ENCODE measurements around the gene NUP62.
A peak's percentile ranks its signal among the peaks of the same experiment; 100 is the strongest.

Gene NUP62

GRCh38 chr19:49866933-49867782 is 62.1 kb downstream of the NUP62 start, which contains the start of gene PNKP:
PNKP (minus strand) TSS chr19:49867576; CDS start chr19:49867204, 372 bp downstream.
- DNase-seq (ENCODE audit: low read depth in 2 of 2), result peak; percentile 84 to 93

DNA sequence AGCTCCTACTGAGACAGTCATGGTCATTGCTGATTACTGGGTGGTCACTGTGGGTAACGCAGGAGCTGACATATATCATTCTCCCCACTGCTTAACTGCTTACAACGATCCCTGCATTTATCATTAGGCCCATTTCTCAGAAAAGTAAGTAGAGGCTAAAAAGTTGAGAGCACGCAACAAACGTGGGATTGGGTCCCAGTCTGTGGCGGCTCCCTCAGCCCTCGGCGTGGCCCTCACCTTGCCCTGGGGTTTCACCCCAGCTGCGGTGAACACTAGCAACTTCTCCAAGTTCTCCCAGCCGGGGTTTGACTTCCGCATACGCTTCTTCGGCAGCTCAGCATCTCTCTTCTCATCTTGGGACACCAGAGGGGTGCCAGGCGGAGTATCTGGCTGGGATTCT is 64.4 kb downstream of the NUP62 start:
- no peak for DNase-seq (ENCODE audit: low read depth in 2 of 2)

GRCh38 chr19:49863935-49864320 is 65.4 kb downstream of the NUP62 start:
- no peak for DNase-seq (ENCODE audit: low read depth in 2 of 2)

DNA sequence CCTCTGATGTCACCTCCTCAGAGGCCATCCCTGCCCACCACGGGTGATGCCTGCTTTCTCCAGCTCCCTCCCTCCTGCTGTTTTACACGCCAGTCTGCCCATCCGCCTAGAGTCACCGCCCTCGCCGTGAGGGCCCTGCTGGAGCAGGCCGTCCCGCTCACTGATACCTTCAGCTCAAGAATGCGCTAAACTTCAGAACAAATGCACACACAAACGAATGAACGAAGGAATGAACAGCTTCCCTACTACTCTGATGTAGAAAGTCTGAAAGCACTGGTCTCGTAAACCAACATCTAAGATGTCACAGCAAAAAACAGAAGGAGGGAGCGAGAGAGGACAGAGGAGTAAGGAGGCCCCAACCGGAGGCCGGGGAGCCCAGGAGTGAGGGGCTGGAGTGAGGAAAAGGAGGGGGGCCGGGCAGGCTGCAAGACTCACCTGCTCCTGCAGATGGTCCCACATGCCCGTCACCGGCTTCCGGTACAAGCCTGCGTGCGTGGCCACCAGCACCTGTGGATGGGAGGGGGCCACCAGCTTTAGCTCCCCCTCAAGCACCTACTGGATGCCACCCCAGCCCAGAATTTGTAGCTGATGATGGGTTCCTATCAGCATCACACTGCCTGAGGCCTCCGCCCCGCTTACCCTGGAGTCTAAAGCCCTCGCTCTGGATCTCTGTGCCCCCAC is 65.9 kb downstream of the NUP62 start:
- no peak for DNase-seq (ENCODE audit: low read depth in 2 of 2)

GRCh38 chr19:49862391-49863253 is 66.7 kb downstream of the NUP62 start:
- DNase-seq (ENCODE audit: low read depth in 2 of 2), result no peak

DNA sequence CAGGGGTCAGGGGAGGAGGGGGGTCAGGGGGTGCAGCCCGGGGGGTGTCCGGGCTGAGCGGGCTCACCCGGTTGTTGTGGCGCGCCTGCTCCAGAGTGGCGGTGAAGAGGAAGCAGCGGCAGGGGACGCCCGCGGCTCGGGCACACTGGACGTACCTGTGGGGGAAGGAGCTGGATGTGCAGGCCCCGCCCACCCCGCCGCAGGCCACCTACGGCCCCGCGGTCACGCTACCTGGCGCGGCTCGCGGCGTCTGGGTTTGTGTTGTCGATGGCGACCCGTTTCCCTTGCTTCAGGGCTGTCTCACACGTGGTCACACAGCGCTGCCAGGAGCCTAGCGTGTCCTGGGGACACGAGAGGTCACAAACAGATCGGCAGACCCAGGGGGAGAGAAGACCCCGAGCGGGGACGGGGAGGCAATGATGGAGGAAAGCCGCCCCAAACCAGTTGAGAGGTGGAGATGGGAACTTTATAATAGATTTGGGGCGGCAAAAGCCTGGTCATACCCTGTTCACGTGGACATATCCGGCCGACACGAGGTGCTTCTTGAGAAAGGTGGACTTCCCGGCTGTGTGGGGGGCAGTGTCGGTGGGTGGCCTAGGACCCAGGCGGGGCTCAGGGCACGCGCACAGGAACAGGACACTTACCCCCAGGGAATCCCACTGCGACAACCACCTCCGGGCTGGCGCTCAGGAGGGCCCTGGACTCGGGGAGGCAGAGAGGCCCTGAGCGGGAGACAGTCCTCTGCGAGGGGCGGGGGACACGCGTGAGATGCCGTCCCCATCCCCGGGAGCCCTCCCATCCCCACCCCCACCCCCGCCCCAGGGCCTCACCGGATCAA is 67.5 kb downstream of the NUP62 start:
- DNase-seq (ENCODE audit: low read depth in 2 of 2), result no peak

DNA sequence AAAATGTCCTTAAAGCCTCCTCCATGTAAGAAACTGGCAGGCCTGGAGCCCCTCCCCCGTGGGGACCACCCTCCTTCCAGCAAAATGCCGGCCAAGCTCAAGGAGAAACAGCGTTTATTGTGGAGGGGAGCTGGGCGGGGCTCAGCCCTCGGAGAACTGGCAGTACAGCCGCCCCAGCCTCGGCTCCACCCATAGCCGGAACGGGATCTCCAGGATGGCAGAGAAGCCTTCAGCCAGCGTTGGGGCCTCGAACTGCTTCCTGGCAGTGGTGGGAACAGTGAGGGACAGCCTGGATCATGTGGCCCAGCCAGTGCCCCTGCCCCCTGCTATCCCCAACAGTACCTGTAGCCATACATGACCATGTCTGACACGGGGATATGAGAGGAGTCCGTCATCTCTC is 68.2 kb downstream of the NUP62 start:
- no peak for DNase-seq (ENCODE audit: low read depth in 2 of 2)

DNA sequence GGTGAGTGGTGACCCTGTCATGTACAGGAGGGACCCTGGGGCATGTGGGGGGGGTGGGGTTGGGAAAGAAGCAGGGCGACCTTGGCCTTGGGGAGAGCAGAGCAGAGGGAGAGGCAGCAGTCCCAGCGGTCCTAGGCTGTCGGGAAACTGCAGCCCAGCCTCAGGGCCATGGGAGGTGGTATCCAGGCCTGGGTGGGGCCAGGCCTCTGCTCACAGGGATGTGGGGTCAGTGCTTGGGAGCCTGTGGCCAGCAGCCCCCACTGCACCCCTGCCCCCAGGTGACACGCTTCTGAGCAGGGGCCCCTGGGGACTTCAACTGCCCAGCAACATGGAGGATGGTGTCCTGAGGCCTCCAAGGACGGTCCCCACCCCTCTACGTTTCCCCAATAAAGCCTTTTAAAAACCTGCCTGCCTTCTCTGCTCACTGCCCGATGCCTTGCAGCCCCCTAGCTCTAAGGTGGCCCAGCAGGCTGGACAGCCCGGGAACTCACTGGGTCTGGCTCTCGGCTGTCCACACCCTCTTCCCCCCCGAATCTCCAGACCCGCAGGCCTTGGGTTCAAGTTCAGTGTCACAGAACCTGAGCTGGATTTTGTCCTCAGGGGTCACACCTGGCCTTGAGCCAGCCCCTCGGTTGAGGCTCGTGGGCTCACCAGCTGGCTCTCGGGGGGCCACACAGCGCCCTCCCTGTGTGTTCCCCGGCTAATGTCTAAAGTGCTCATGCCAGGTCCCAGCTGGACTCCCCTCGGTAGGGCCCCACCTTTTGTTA is 68.8 kb downstream of the NUP62 start:
- DNase-seq (ENCODE audit: low read depth in 2 of 2), result no peak

DNA sequence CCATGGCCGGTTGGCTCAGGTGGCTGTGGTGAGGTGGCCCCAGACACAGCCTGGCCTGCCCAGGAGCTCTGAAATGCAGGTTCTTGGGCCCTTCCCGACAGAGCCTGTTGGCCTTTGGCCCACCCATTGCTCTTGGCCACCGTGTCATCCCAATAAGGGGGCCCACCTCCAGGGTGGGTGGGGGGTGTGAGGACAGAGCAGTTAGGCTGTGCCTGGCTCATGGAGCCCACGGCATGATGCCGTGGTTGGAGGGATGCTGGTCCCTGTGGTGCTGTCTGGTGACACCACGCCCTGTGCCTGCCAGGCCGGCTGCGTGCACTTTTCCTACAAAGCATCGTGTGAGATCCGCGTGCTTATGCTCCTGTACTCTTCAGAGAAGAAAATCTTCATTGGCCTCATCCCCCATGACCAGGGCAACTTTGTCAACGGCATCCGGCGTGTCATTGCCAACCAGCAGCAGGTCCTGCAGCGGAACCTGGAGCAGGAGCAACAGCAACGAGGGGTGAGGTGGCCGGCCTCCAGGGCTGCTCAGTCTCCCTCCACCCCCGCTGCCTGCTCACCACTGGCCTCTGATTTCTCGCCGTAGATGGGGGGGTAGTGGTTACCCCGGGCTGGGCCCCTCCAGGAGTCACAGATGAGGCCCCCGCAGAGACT is 69.5 kb downstream of the NUP62 start:
- no peak for DNase-seq (ENCODE audit: low read depth in 2 of 2)

- no peak for DNase-seq (ENCODE audit: low read depth in 2 of 2)
These were observed 71.0 kb downstream of the NUP62 start for GRCh38 chr19:49858088-49858985.

GRCh38 chr19:49857838-49858087 is 71.5 kb downstream of the NUP62 start:
- DNase-seq (ENCODE audit: low read depth in 2 of 2), result no peak

DNA sequence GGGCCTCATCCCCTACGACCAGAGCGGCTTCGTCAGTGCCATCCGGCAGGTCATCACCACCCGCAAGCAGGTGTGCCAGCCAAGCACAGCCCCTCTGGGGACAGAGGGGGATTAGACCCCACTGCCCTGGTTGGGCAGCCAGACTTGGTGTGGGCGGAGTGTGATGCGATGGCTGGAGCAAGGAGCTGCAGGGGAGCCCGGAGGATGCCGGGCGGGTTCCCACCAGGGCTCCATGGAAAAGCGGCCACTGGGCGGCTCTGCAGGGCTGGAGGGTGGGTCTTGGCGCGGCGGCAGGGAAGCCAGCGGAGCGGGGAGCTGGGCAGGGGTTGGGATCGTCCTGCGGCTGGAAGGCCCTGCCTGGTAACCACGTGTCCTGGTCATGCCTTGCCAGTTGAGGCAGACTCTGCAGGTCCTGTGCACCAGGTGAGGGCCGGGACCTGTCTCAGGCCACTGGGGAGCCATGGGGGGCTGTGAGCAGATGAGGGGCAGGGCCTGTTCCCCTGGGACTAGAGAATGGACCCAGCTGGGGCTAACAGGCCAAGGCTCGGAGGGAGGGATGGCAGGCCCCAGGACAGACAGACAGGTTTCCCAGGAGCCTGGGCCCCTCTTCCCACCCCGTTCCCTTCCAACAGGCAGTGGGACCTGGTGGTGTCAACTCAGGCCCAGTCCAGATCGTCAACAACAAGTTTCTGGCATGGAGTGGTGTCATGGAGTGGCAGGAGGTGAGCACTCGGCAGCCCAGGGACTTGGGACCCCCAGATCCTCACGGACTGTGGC is 72.1 kb downstream of the NUP62 start:
- DNase-seq (ENCODE audit: low read depth in 2 of 2), result no peak
